Glomerular visceral epithelial cell (primary cell): Measurements from ENCODE around the gene TMEM63A.
"Not testable (repeated sequence)": the region's sequence is repeated elsewhere in the genome, so short reads cannot be mapped to it uniquely, and the experiment has no call there.

ENCODE experiments used
- DNase-seq: peaks from one replicate; pipeline ENCODE4 v3.0.0-alpha.2; 2016; ENCODE audit errors: extremely low spot score

TMEM63A gene

DNA sequence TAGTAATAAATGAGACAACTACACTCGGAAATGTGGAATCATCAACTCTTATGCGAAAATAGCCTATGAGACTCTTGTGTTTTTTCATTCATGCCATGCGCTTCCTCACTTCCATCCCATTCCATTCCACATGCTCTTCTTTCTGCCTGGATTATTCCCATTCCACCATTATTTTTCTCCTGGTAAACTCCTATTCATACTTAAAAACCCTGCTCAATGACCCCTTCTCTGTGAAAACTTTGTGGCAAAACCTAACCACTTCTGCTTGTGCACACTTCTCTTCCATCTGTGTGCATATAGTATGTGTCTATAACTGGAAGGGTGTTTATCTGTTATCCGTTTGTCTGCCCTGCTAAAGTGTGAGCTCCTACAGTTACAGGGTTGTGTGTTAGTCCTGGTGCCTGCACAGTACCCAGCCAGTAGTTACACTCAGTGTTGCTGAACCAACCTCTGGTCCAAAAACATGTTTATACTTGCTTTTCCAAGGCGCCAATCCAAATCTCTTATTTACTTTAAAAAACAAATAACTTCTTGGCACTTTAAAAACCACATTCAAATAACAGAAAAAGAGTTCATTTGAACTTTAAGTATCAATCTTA, 61.6 kb downstream of the TMEM63A start:
- no peak for DNase-seq

- peak; percentile 54 for DNase-seq
These were observed 62.6 kb downstream of the TMEM63A start for GRCh38 chr1:225819346-225820192.

DNA sequence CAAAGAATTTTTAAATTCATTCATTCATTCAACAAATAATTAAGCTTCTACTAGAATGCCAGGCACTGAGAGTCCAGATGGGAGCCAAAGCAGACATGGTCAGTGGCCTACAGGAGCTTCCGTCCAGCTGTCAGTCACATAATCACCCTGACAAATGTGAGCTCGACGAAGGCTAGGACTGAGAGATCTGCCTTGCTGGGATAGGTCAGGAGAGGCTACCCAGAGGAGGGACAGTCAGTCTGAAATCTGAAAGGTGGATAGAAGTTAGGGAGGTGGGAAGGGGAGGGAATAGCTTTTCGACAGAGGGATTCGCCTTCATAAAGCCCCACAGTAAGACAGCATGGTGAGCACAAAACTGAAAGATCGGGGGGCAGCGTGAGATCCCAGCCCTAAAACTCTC, 64.0 kb downstream of the TMEM63A start:
- no peak for DNase-seq

GRCh38 chr1:225817611-225818061, 64.5 kb downstream of the TMEM63A start:
- peak; percentile 92 for DNase-seq

DNA sequence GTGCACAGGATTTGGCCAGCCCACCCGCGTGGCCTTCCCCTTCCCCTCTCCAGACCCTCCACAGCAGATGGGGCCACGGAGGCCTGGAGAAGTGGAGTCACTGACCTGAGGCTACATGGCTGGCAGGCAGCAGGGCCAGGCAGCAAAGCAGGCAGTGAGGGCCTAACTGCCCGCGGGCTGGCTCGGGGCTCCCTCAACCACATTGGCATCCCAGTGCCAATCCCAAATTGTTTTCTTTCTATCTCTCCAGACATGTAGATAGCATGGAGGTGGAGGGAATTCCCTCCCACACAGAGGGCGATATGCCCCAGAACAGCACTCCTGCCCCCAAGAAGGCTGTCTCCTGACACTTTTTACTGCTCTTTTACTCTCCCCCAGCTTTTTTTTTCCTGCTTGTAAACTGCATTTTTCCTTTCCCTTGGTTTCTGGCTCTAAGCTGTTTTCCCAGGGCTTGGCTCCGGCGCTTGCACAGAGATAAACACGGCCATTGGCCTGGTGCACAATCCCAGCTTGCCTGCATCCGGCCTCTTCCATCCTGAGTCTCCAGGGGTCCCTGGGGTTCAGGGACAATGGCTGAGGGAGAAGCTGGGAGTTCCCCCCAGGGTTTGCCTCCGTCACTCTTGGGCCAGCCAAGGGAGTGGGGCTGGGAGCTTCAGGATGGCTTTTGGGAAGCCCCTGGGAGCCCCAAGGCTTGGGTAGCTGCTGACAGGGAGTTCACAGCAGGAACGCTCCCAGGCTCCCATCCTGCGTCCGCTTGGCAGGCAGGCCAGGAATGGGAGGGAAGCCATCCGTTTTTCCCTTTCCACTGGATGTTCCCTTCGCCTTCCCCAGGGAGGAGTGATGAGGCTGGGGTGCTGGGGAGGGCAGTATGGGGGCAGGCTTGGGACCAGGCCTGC, 65.3 kb downstream of the TMEM63A start:
- DNase-seq = no peak

DNA sequence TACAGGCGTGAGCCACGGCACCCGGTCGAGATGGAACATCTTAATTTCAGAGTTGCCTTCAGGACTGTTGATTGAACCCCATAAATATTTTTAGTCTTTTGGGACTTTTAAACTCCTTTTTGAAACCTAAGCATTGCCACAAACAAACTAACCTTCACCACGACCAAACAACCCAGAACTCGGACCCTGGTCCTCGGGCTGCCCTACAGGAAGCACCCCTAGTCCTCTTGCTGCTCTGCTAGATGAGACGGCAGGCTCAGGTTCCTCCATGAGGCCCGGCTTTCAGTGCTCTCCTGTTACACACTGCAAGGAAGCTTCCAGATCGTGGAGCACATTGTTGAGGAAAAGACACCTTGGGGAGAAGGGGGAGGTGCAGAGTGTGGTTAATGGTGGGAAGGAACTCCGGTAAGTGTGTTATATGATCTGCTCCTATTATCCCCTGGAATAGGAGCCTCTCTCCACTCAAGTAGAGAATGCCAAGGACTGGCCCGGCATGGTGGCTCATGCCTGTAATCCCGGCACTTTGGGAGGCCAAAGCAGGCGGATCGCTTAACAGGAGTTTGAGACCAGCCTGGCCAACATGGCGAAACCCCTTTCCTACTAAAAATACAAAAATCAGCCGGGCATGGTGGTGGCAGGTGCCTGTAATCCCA, 66.5 kb downstream of the TMEM63A start:
- no peak for DNase-seq

DNA sequence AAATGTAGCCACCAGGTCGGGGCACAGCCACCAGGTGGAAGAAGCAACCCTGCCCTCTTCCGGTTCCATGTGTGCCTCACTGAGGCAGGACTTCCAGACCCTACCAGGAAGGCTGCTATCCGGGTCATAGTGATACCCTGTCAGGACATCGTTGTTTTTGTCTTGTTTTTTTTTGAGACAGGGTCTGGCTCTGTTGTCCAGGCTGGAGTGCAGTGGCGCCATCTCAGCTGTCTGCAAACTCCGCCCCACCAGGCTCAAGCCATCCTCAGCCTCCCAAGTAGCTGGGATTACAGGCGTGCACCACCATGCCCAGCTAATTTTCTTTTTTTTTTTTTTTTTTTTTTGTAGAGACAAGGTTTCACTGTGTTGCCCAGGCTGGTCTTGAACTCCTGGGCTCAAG, 67.1 kb downstream of the TMEM63A start:
- not testable (repeated sequence) for DNase-seq

- DNase-seq = no peak
These were observed 67.8 kb downstream of the TMEM63A start for GRCh38 chr1:225814381-225814780.

DNA sequence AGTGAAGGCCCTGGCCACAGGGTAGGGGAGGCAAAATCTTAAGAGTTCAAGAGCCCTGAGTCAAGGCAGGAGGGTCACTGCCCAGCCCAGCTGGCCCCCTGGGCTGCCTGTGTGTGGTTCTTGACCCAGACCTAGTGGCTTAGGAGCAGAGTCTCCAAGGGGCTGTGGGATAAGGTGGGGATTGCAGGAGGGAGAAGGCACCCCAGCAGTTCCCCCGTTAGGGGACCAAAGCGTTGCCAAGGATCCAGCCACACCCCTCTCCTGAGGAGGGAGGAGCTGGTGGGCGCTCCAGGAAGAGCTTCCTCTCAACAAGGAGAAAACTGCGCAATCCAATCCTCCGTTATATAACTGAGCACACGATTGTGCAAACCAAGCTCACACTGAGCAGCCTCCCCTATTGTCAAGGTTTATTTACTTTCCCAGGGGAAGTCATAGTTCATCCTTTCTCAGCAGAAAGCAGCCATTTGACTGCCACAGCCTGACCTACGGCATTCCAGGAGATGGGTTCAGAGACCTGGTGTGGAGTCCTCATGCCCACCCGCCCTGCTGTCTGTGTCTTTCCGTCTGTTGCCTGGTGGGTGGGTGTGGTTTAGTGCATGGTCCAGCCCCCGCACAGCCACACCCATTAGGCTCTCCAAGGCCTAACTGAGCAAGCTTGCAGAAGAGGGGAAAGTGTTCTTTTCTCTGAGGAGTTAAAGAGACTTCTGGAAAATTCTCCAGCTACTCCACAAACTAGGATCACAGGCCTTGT, 68.8 kb downstream of the TMEM63A start:
- no peak for DNase-seq

GRCh38 chr1:225812488-225813213, 69.5 kb downstream of the TMEM63A start:
- no peak for DNase-seq

GRCh38 chr1:225811622-225812487, 70.3 kb downstream of the TMEM63A start:
- no peak for DNase-seq

DNA sequence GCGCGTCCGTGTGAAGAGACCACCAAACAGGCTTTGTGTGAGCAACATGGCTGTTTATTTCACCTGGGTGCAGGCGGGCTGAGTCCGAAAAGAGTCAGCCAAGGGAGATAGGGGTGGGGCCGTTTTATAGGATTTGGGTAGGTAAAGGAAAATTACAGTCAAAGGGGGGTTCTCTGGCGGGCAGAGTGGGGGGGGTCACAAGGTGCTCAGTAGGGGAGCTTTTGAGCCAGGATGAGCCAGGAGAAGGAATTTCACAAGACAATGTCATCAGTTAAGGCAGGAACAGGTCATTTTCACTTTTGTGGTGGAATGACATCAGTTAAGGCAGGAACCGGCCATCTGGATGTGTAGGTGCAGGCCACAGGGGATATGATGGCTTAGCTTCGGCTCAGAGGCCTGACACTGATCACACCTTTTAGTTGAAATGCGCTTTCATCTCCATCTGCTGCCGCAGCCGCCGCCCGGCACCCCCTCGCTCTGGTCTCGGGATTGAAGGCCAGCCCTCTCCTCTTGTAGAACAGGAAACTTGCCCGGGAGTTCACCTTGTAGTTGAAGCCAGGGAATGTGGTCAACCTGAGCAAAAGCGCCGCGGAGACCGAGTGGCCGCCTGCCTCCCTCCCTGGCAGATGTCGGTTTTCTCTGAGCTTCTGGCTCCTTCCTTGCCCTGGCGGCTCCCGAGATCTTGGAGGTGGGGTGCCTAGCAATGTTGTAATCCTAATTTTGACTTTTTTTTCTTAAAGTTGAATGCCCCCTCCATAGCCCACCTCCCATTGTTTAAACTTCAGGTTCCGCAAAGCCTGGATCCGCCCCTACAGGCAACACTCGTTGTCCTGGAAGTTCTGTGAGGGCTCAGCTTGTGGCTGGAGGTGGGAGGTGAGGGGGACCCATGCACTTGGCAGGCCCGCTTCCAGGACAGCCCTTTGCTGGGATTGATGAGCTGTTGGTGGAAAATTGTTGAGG, 71.3 kb downstream of the TMEM63A start:
- DNase-seq = peak; percentile 61

DNA sequence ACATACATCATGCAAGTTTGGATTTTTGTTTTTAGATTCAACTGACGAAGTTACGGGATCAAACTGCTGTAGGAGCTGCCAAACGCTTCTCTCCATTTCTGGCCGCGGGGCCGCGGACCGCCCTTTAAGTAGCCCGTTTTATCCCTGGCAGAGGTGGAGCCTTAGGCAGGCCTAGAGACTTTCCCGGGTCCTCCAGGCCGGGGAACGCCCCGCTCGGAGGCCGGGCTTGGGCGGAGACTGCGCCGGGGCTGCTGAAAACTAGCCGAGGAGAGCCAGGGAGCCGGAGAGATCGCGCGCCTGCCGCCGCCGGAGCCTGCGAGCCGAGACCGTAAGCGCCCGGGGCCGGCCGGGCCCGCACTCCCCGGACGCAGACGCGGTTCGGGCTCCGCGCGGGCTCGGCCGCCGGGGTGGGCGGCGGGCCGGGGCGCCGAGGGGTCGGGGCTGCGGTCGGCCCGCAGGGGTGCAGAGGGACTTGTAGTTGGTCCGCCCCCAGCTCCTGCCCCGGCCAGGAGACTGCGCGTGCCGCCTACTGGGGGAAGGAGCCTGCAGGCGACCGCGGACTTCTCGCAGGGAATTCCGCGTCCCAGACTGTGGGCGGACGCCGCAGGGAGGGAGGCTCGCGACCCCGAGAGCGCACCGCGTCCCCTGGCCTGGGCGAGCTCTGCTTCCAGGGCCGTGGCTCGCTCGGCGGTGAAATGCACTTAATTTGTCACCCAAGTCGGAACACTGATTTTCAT, 72.2 kb downstream of the TMEM63A start, which contains the start of gene EPHX1:
Gene EPHX1 (plus strand): TSS at position 283 of the 737 bp plus-strand sequence. CDS start 18,606 bp downstream, outside the sequence.
- DNase-seq = peak; percentile 92

DNA sequence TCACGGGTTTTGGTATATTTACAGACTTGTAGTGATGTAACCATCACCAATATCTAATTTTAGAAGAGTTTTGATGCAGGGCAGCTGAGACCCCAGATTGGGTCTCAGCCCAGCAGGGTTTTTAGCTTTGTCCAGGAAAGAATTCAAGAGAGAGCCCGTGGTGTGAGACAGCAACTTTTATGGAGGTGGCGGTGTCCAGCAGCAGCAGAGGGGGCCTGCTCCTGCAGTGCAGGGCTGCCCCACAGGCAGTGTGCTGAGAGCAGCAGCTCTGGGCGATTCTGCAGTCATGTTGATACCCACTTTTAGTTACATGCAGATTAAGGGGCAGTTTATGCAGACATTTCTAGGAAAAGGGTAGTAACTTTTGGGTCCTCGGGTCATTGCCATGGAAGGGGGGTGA, 74.0 kb downstream of the TMEM63A start:
- no peak for DNase-seq

GRCh38 chr1:225806736-225807135, 75.4 kb downstream of the TMEM63A start:
- not testable (repeated sequence) for DNase-seq

GRCh38 chr1:225806249-225806648, 75.9 kb downstream of the TMEM63A start:
- DNase-seq = no peak

GRCh38 chr1:225801146-225801545, 81.0 kb downstream of the TMEM63A start:
- not testable (repeated sequence) for DNase-seq
